DOHH2 (cell line): ENCODE results near the gene CBFA2T3.

Experiments used
- H3F3A ChIP-seq: fragments of 200-600 bp; sonication (generic), shearing (Covaris generic); 2 replicates; pipeline ENCODE4 v1.6.0; 2016; ENCODE audit warnings: antibody characterized with exemption, mild to moderate bottlenecking; ENCODE audit not compliant: control insufficient read depth, insufficient read depth
- H3K27ac ChIP-seq: fragments of 200-600 bp; sonication (generic); 2 replicates; pipeline ENCODE4 v1.5.1; 2014; ENCODE audit warnings: low read depth, mild to moderate bottlenecking, low read length, moderate library complexity
- H3K27me3 ChIP-seq: fragments of 200-600 bp; sonication (generic); 2 replicates; pipeline ENCODE4 v1.6.1; 2014; ENCODE audit warnings: mild to moderate bottlenecking, low read length, mixed read lengths; ENCODE audit not compliant: control insufficient read depth
- H3K36me3 ChIP-seq: fragments of 200-600 bp; sonication (generic); 2 replicates; pipeline ENCODE4 v1.6.1; 2014; ENCODE audit warnings: mild to moderate bottlenecking, low read length, moderate library complexity, mixed read lengths; ENCODE audit not compliant: control insufficient read depth
- H3K4me1 ChIP-seq: fragments of 200-600 bp; sonication (generic); 2 replicates; pipeline ENCODE4 v1.6.1; 2014; ENCODE audit warnings: mild to moderate bottlenecking, low read length, mixed read lengths; ENCODE audit not compliant: control insufficient read depth
- H3K4me2 ChIP-seq: fragments of 200-600 bp; sonication (generic); 2 replicates; pipeline ENCODE4 v1.6.0; 2014; ENCODE audit warnings: mild to moderate bottlenecking, low read length, moderate library complexity
- H3K4me3 ChIP-seq: fragments of 200-600 bp; sonication (generic); 2 replicates; pipeline ENCODE4 v1.5.1; 2014; ENCODE audit warnings: mild to moderate bottlenecking, low read length, mixed read lengths
- H3K79me2 ChIP-seq: fragments of 200-600 bp; sonication (generic); 2 replicates; pipeline ENCODE4 v1.6.1; 2014; ENCODE audit warnings: mild to moderate bottlenecking, low read length, mixed read lengths; ENCODE audit not compliant: control insufficient read depth
- H3K9me2 ChIP-seq: fragments of 200-600 bp; sonication (generic); replicated peaks from 2 replicates; pipeline ENCODE4 v1.6.1; 2014; ENCODE audit warnings: mild to moderate bottlenecking, low read length, mixed read lengths; ENCODE audit not compliant: control insufficient read depth
- H3K9me3 ChIP-seq: fragments of 200-600 bp; sonication (generic); 2 replicates; pipeline ENCODE4 v1.6.1; 2014; ENCODE audit warnings: antibody characterized with exemption, low read length, mixed read lengths; ENCODE audit not compliant: control insufficient read depth, insufficient read depth
- H4K20me1 ChIP-seq: fragments of 200-600 bp; sonication (generic); 2 replicates; pipeline ENCODE4 v1.6.0; 2014; ENCODE audit warnings: low read depth, mild to moderate bottlenecking, antibody characterized with exemption, low read length, moderate library complexity; ENCODE audit not compliant: control insufficient read depth, insufficient read depth
- CTCF ChIP-seq: fragments of 200-600 bp; sonication (generic); IDR thresholded peaks from one replicate; pipeline ENCODE4 v1.5.1; 2014; ENCODE audit warnings: antibody characterized with exemption, mild to moderate bottlenecking, low read depth, low read length; ENCODE audit not compliant: poor library complexity, severe bottlenecking
- EZH2phosphoT487 ChIP-seq: fragments of 200-600 bp; sonication (generic); IDR thresholded peaks from 2 replicates; pipeline ENCODE4 v1.6.1; 2017; ENCODE audit warnings: borderline replicate concordance, mild to moderate bottlenecking, antibody characterized with exemption, low read length, moderate library complexity, mixed read lengths

The CBFA2T3 gene

GRCh38 chr16:88886845-88887521 lies 90.0 kb downstream of the CBFA2T3 start:
- no peaks in the 10 kb centered on the region for H3K79me2 ChIP-seq
- no peaks in the 10 kb centered on the region for H3K9me3 ChIP-seq
- TF ChIP-seq CTCF (no peak), EZH2phosphoT487 (no peak)
- H4K20me1 ChIP-seq, result no peaks in the 10 kb centered on the region
- H3K4me2 ChIP-seq, result no peak overlapping the region
- H3K36me3 ChIP-seq, result peaks cover 69% of the 10 kb centered on the region
- no peaks in the 10 kb centered on the region for H3F3A ChIP-seq
- no peak overlapping the region for H3K27ac ChIP-seq
- no peaks in the 10 kb centered on the region for H3K27me3 ChIP-seq
- H3K4me3 ChIP-seq, result no peak overlapping the region
- H3K9me2 ChIP-seq, result no peaks in the 10 kb centered on the region
- no peaks in the 10 kb centered on the region for H3K4me1 ChIP-seq

- Histone ChIP-seq H3K27ac (no peak overlapping the region), H3K9me2 (no peaks in the 10 kb centered on the region), H3F3A (no peaks in the 10 kb centered on the region), H3K79me2 (no peaks in the 10 kb centered on the region), H4K20me1 (no peaks in the 10 kb centered on the region), H3K9me3 (no peaks in the 10 kb centered on the region), H3K4me3 (no peak overlapping the region), H3K4me1 (no peaks in the 10 kb centered on the region), H3K4me2 (no peak overlapping the region), H3K36me3 (peaks cover 69% of the 10 kb centered on the region), H3K27me3 (no peaks in the 10 kb centered on the region)
- TF ChIP-seq CTCF (no peak), EZH2phosphoT487 (no peak)
Observed at GRCh38 chr16:88886420-88886844, 90.6 kb downstream of the CBFA2T3 start.

GRCh38 chr16:88885693-88886280 lies 91.2 kb downstream of the CBFA2T3 start:
- Histone ChIP-seq H3K4me3 (no peak overlapping the region), H4K20me1 (no peaks in the 10 kb centered on the region), H3K79me2 (no peaks in the 10 kb centered on the region), H3F3A (no peaks in the 10 kb centered on the region), H3K27ac (no peak overlapping the region), H3K9me2 (no peaks in the 10 kb centered on the region), H3K27me3 (no peaks in the 10 kb centered on the region), H3K9me3 (no peaks in the 10 kb centered on the region), H3K4me2 (no peak overlapping the region), H3K4me1 (no peaks in the 10 kb centered on the region), H3K36me3 (peaks cover 68% of the 10 kb centered on the region)
- no peak for TF ChIP-seq CTCF
- TF ChIP-seq EZH2phosphoT487, result no peak
